Measurements from ENCODE around the gene MARCHF4.

MARCHF4 gene
- total RNA-seq, result 0 to 0.18 (median 0.06) reads per million in 4 experiments

GRCh38 chr2:216371721-216372702, at the start of gene MARCHF4:
Gene MARCHF4 (minus strand): TSS chr2:216372483. CDS start chr2:216370260, 2,223 bp downstream.
- peak; percentile 41 for DNase-seq

GRCh38 chr2:216420367-216421101, 48.3 kb upstream of the MARCHF4 start:
- DNase-seq, result no peak

GRCh38 chr2:216418981-216419380, 46.7 kb upstream of the MARCHF4 start:
- no peak for DNase-seq

GRCh38 chr2:216416571-216417307, 44.5 kb upstream of the MARCHF4 start:
- DNase-seq, result no peak

GRCh38 chr2:216415541-216415940, 43.3 kb upstream of the MARCHF4 start:
- no peak for DNase-seq

- DNase-seq, result no peak
Measured at GRCh38 chr2:216414772-216415319, 42.6 kb upstream of the MARCHF4 start.

- DNase-seq, result no peak
Measured at GRCh38 chr2:216413882-216414281, 41.6 kb upstream of the MARCHF4 start.

- peak; percentile 96 for DNase-seq
Measured at GRCh38 chr2:216412022-216412999, 40.0 kb upstream of the MARCHF4 start, which contains the start of gene SMARCAL1. Gene SMARCAL1 (plus strand): TSS chr2:216412484. CDS start chr2:216414705, 2,221 bp downstream.

GRCh38 chr2:216410550-216410949, 38.3 kb upstream of the MARCHF4 start:
- DNase-seq, result no peak

GRCh38 chr2:216408426-216409290, 36.4 kb upstream of the MARCHF4 start:
- no peak for DNase-seq

- no peak for DNase-seq
Measured at GRCh38 chr2:216406826-216407225, 34.5 kb upstream of the MARCHF4 start.

- no peak for DNase-seq
Measured at GRCh38 chr2:216405588-216405987, 33.3 kb upstream of the MARCHF4 start.

- DNase-seq, result peak; percentile 21
Measured at GRCh38 chr2:216404010-216404618, 31.8 kb upstream of the MARCHF4 start.

GRCh38 chr2:216402751-216403150, 30.5 kb upstream of the MARCHF4 start:
- no peak for DNase-seq

- no peak for DNase-seq
Measured at GRCh38 chr2:216399621-216400020, 27.3 kb upstream of the MARCHF4 start.

GRCh38 chr2:216394881-216395280, 22.6 kb upstream of the MARCHF4 start:
- no peak for DNase-seq

GRCh38 chr2:216392945-216393840, 20.9 kb upstream of the MARCHF4 start:
- no peak for DNase-seq

- DNase-seq, result no peak
Measured at GRCh38 chr2:216392018-216392562, 19.8 kb upstream of the MARCHF4 start.
